OCI-LY7 (cell line): ENCODE measurements around the gene TBX15.

ENCODE experiments used
- EZH2phosphoT487 ChIP-seq: fragments of 200-600 bp; sonication (generic); IDR thresholded peaks from 2 replicates; pipeline ENCODE4 v1.6.1; 2018; ENCODE audit warnings: low read depth, borderline replicate concordance, mild to moderate bottlenecking, mixed run types, antibody characterized with exemption, low read length, moderate library complexity, mixed read lengths
- TF ChIP-seq, protein P1 (sequence below): fragments of 200-600 bp; sonication (generic); conservative IDR thresholded peaks from 2 replicates; pipeline ENCODE4 v1.5.1; 2014; ENCODE audit warnings: mild to moderate bottlenecking, antibody characterized with exemption, low read length, moderate library complexity, mixed read lengths

DNA sequence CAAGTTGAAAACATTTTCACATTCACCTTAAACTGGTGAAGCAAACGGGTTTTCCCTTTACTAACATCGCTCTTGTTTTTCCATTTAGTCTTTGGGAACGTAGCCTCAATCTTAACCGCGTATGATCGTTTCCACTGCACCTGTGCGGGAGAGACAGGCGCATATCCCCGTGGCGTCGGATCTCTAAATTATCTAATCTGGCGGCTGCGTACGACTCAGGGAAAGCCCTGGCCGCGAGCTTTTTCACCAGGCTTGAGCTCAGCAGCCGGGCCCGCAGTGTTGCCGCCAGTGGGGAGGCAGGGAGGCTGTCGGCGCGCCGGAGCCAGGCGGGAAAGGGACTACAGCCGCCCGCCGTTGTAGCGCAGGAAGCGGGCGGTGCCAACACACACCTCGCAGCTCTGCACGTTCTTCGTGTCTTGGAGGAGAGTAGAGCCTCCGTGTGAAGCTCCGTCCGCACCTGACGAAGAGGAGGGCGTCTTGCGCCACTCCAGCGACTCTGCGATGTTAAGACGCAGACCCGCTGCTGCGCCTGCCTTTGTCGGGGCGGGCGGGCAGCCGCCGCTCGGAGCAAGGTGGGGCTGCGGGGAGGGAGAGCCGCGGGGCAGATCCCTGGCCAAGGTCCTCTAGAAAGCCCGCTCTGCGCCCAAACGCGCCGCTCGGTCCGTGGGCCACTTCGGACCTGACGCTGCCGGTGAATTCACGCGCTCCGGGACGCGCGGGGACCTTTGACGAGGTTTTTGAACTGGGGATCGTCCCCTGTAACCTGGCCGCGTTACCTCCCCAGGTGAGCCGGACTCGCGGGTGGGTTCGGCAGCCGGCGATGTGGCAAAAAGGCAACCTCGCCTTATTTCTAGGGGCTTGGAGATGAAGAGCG lies 18.5 kb upstream of the TBX15 start:
- TF ChIP-seq, protein P1, sequence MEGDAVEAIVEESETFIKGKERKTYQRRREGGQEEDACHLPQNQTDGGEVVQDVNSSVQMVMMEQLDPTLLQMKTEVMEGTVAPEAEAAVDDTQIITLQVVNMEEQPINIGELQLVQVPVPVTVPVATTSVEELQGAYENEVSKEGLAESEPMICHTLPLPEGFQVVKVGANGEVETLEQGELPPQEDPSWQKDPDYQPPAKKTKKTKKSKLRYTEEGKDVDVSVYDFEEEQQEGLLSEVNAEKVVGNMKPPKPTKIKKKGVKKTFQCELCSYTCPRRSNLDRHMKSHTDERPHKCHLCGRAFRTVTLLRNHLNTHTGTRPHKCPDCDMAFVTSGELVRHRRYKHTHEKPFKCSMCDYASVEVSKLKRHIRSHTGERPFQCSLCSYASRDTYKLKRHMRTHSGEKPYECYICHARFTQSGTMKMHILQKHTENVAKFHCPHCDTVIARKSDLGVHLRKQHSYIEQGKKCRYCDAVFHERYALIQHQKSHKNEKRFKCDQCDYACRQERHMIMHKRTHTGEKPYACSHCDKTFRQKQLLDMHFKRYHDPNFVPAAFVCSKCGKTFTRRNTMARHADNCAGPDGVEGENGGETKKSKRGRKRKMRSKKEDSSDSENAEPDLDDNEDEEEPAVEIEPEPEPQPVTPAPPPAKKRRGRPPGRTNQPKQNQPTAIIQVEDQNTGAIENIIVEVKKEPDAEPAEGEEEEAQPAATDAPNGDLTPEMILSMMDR, result no peak
- no peak for TF ChIP-seq EZH2phosphoT487
